ENCODE results near the gene WDSUB1. TPM values are rescaled to one million over a fixed set of nuclear protein-coding genes. Genes with fewer than 3 reads are reported as not detected.

WDSUB1 gene
- total RNA-seq, 1 donor = 9.1 TPM

DNA sequence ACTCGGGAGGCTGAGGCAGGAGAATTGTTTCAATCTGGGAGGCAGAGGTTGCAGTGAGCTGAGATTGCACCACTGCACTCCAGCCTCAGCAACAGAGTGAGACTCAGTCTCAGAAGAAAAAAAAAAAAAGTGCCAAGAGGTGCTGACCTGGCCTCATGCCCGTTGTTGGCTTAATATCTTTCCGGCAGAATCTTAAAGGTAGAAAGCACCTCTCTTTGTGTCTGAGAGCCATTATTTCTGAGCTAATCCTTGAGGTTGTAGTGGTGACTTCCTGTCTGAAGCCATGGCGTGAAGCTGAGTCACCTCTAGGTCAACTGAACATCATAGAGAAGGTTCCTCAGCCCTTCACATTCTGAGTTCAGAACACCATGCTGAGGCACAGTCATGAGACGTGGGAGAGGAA lies 60.4 kb downstream of the WDSUB1 start:
- TF ChIP-seq, protein P1, sequence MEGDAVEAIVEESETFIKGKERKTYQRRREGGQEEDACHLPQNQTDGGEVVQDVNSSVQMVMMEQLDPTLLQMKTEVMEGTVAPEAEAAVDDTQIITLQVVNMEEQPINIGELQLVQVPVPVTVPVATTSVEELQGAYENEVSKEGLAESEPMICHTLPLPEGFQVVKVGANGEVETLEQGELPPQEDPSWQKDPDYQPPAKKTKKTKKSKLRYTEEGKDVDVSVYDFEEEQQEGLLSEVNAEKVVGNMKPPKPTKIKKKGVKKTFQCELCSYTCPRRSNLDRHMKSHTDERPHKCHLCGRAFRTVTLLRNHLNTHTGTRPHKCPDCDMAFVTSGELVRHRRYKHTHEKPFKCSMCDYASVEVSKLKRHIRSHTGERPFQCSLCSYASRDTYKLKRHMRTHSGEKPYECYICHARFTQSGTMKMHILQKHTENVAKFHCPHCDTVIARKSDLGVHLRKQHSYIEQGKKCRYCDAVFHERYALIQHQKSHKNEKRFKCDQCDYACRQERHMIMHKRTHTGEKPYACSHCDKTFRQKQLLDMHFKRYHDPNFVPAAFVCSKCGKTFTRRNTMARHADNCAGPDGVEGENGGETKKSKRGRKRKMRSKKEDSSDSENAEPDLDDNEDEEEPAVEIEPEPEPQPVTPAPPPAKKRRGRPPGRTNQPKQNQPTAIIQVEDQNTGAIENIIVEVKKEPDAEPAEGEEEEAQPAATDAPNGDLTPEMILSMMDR (IDR thresholded peaks at IDR 0.05; ENCODE audit: insufficient read depth, low read length) = no peak
- H3K4me3 ChIP-seq (ENCODE audit: low read depth, low read length) = no peak overlapping the region
- DNase-seq (ENCODE audit: low read depth) = no peak

GRCh38 chr2:159225025-159226016 lies 61.2 kb downstream of the WDSUB1 start:
- no peak for DNase-seq (ENCODE audit: low read depth)

DNA sequence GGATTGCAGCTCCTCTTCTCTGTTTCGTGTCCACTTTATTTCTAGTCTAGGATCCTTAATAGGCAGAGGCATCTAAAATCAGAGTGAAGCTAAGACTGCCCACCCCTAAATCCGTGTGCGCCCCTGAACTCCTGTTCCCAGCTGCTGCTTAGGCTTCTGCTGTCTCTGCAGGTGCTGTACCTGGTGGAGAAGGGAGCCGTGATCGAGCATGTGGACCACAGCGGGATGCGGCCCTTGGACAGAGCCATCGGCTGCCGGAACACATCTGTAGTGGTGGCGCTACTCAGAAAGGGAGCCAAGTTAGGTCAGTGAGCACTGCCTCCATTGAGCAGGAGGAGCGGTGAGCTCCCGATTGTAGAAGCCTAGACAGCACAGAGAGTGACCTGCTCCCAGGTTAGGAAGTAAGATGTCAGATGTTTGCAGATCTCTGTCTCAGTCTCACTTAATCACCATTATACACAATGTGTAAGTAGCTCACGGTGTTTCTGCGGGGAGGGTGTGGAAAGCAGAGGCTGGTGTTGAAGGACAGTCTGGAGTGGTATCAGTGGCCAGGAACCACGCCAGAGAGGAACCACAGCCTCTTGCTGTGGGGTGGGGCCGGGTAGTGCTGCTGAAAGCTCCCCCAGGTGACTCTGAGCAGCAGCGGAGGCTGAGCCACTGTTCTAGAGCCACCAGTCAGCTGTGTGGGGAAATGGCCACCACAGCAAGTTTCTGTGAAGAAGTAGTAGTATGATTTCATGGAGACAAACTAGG lies 62.3 kb downstream of the WDSUB1 start:
- TF ChIP-seq, protein P1 (IDR thresholded peaks at IDR 0.05; ENCODE audit: insufficient read depth, low read length) = no peak
- no peak overlapping the region for H3K4me3 ChIP-seq (ENCODE audit: low read depth, low read length)
- no peak for DNase-seq (ENCODE audit: low read depth)

More at GRCh38 chr2:159225025-159226016, 61.2 kb downstream of the WDSUB1 start:
- TF ChIP-seq, protein P1 (IDR thresholded peaks at IDR 0.05; ENCODE audit: insufficient read depth, low read length) = no peak
- H3K4me3 ChIP-seq (ENCODE audit: low read depth, low read length) = no peak overlapping the region

- TF ChIP-seq, protein P1 (IDR thresholded peaks at IDR 0.05; ENCODE audit: insufficient read depth, low read length) = no peak
- no peak overlapping the region for H3K4me3 ChIP-seq (ENCODE audit: low read depth, low read length)
- DNase-seq (ENCODE audit: low read depth) = no peak
Measured at GRCh38 chr2:159219394-159219998, 67.0 kb downstream of the WDSUB1 start.

DNA sequence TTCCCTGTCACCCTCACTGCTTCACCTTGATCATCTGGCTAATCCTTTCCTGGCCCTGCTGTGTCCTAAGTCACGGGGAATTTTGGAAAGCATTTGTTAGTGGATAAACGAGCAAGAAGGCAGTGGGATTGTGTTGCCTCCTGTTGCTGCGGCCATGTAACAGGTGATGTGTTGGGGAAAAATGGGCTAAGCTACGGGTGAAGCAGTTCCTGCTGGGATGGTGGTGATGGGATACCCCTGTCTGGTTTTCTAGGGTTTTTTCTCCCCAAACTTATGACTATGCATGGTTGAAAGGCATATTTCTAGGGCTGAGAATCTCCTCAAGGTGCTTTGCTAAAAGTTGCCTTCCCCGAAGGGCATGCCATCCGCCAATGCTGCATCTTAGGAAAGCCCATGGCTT lies 68.1 kb downstream of the WDSUB1 start:
- H3K4me3 ChIP-seq (ENCODE audit: low read depth, low read length) = no peak overlapping the region
- no peak for DNase-seq (ENCODE audit: low read depth)
- TF ChIP-seq, protein P1 (IDR thresholded peaks at IDR 0.05; ENCODE audit: insufficient read depth, low read length) = no peak

DNA sequence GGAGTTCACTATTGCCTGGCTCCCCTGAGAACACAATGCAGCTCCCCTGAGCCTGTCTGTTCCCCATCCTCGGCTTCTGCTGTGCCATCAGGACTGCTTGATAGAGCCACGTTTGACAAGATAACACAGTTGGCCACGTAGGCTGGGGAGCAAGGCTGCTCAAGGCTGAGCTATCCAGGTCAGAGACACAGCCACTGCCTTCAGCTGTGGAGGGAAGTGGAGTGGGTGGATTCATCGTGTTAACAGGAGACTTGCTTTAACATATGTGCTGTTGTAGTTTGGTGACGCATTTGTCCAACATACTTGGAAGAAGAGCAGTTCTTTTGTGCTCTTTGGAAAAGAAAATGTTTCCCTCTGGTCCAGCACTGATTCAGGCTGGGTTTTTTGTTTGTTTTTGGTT lies 68.8 kb downstream of the WDSUB1 start:
- no peak overlapping the region for H3K4me3 ChIP-seq (ENCODE audit: low read depth, low read length)
- TF ChIP-seq, protein P1 (IDR thresholded peaks at IDR 0.05; ENCODE audit: insufficient read depth, low read length) = no peak
- DNase-seq (ENCODE audit: low read depth) = no peak

Measured in fibroblast of the aortic adventitia (primary cell).